Neural progenitor cell (in vitro differentiated cells): Measurements from ENCODE around the gene MYO1A.

ENCODE experiments used
- CTCF ChIP-seq: fragments of 200-600 bp; sonication (generic); IDR thresholded peaks from 2 replicates; pipeline ENCODE4 v1.5.1; 2017; ENCODE audit warnings: antibody characterized with exemption, mild to moderate bottlenecking
- EZH2 ChIP-seq: fragments of 200-600 bp; sonication (generic); IDR thresholded peaks from 2 replicates; pipeline ENCODE4 v1.6.1; 2017; ENCODE audit warnings: antibody characterized with exemption, mild to moderate bottlenecking, moderate library complexity
- EZH2phosphoT487 ChIP-seq: fragments of 200-600 bp; sonication (generic); IDR thresholded peaks from 2 replicates; pipeline ENCODE4 v1.6.1; 2017; ENCODE audit warnings: antibody characterized with exemption

- TF ChIP-seq CTCF (no peak), EZH2phosphoT487 (no peak), EZH2 (no peak)
Observed at GRCh38 chr12:57049119-57049446, 846 bp downstream of the MYO1A start.
